H1 (cell line): ENCODE results near the gene OBSCN. TPM values are rescaled to one million over a fixed set of nuclear protein-coding genes. Genes with fewer than 3 reads are reported as not detected.

Experiments
- ASH2L ChIP-seq: fragments of 200-600, 300-600 bp; sonication (generic); IDR thresholded peaks from one replicate; pipeline ENCODE4 v1.7.1; 2017; ENCODE audit warnings: low read length
- RBBP5 ChIP-seq: IDR thresholded peaks from 2 replicates; pipeline ENCODE4 v1.7.1; 2012; ENCODE audit warnings: low read depth, mild to moderate bottlenecking, inconsistent platforms, low read length, moderate library complexity, borderline replicate concordance
- SRF ChIP-seq: IDR thresholded peaks from 2 replicates; pipeline ENCODE4 v1.6.1; 2011; ENCODE audit warnings: mild to moderate bottlenecking, low read depth, low read length, moderate library complexity
- polyA plus RNA-seq, 7 experiments: library from polyadenylated mRNA; depleted of rRNA in 3 of 7; stranded (reverse) in 5 of 7; unstranded in 2 of 7; fragments of >200 nt in 5 of 7; fragments of 200-250 nt in 2 of 7; gene quantifications; 1 replicate in 5 of 7; 2 replicates in 1 of 7; 4 replicates in 1 of 7; pipeline versions ENCODE4 v1.2.1 to v1.2.3, GENCODE V29; 2011 to 2013; ENCODE audit warnings: missing spikeins in 2 of 7, mixed read lengths in 2 of 7
- total RNA-seq: library from RNA; stranded (reverse); fragmentation: NEBNext Ultra II Directional; extraction: Animal tissue kit (Norgen Biotek cat#: 25700); gene quantifications from 2 replicates; pipeline ENCODE4 v1.2.1, GENCODE V29; 2021
- TF ChIP-seq, protein P1 (sequence below): fragments of 300-600 bp; sonication (generic); IDR thresholded peaks from 2 replicates; pipeline ENCODE4 v1.7.1; 2012; ENCODE audit warnings: low read length, moderate library complexity, mild to moderate bottlenecking, inconsistent platforms; ENCODE audit not compliant: insufficient replicate concordance

The OBSCN gene
- total and polyA plus RNA-seq, 2 of the 8 experiments (the other 6 are each of a cell fraction or from before 2014, with no cell fraction given), result 7.5 to 28.4 TPM

GRCh38 chr1:228368801-228369607, 161.2 kb downstream of the OBSCN start (continued):
- TF ChIP-seq, protein P1, sequence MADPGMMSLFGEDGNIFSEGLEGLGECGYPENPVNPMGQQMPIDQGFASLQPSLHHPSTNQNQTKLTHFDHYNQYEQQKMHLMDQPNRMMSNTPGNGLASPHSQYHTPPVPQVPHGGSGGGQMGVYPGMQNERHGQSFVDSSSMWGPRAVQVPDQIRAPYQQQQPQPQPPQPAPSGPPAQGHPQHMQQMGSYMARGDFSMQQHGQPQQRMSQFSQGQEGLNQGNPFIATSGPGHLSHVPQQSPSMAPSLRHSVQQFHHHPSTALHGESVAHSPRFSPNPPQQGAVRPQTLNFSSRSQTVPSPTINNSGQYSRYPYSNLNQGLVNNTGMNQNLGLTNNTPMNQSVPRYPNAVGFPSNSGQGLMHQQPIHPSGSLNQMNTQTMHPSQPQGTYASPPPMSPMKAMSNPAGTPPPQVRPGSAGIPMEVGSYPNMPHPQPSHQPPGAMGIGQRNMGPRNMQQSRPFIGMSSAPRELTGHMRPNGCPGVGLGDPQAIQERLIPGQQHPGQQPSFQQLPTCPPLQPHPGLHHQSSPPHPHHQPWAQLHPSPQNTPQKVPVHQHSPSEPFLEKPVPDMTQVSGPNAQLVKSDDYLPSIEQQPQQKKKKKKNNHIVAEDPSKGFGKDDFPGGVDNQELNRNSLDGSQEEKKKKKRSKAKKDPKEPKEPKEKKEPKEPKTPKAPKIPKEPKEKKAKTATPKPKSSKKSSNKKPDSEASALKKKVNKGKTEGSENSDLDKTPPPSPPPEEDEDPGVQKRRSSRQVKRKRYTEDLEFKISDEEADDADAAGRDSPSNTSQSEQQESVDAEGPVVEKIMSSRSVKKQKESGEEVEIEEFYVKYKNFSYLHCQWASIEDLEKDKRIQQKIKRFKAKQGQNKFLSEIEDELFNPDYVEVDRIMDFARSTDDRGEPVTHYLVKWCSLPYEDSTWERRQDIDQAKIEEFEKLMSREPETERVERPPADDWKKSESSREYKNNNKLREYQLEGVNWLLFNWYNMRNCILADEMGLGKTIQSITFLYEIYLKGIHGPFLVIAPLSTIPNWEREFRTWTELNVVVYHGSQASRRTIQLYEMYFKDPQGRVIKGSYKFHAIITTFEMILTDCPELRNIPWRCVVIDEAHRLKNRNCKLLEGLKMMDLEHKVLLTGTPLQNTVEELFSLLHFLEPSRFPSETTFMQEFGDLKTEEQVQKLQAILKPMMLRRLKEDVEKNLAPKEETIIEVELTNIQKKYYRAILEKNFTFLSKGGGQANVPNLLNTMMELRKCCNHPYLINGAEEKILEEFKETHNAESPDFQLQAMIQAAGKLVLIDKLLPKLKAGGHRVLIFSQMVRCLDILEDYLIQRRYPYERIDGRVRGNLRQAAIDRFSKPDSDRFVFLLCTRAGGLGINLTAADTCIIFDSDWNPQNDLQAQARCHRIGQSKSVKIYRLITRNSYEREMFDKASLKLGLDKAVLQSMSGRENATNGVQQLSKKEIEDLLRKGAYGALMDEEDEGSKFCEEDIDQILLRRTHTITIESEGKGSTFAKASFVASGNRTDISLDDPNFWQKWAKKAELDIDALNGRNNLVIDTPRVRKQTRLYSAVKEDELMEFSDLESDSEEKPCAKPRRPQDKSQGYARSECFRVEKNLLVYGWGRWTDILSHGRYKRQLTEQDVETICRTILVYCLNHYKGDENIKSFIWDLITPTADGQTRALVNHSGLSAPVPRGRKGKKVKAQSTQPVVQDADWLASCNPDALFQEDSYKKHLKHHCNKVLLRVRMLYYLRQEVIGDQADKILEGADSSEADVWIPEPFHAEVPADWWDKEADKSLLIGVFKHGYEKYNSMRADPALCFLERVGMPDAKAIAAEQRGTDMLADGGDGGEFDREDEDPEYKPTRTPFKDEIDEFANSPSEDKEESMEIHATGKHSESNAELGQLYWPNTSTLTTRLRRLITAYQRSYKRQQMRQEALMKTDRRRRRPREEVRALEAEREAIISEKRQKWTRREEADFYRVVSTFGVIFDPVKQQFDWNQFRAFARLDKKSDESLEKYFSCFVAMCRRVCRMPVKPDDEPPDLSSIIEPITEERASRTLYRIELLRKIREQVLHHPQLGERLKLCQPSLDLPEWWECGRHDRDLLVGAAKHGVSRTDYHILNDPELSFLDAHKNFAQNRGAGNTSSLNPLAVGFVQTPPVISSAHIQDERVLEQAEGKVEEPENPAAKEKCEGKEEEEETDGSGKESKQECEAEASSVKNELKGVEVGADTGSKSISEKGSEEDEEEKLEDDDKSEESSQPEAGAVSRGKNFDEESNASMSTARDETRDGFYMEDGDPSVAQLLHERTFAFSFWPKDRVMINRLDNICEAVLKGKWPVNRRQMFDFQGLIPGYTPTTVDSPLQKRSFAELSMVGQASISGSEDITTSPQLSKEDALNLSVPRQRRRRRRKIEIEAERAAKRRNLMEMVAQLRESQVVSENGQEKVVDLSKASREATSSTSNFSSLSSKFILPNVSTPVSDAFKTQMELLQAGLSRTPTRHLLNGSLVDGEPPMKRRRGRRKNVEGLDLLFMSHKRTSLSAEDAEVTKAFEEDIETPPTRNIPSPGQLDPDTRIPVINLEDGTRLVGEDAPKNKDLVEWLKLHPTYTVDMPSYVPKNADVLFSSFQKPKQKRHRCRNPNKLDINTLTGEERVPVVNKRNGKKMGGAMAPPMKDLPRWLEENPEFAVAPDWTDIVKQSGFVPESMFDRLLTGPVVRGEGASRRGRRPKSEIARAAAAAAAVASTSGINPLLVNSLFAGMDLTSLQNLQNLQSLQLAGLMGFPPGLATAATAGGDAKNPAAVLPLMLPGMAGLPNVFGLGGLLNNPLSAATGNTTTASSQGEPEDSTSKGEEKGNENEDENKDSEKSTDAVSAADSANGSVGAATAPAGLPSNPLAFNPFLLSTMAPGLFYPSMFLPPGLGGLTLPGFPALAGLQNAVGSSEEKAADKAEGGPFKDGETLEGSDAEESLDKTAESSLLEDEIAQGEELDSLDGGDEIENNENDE, result no peak
- TF ChIP-seq ASH2L (no peak), SRF (no peak), RBBP5 (no peak)
